KOPT-K1 (cell line): Measurements from ENCODE around the gene PSMD4.

Source experiments
- H3K27ac ChIP-seq: fragments of 200-600 bp; sonication (generic); 2 replicates; pipeline ENCODE4 v1.5.1; 2016; ENCODE audit warnings: antibody characterized with exemption, mild to moderate bottlenecking, low read depth, low read length; ENCODE audit not compliant: poor library complexity, severe bottlenecking
- H3K36me3 ChIP-seq: fragments of 200-600 bp; sonication (generic); 2 replicates; pipeline ENCODE4 v1.5.1; 2017; ENCODE audit warnings: antibody characterized with exemption, mild to moderate bottlenecking, low read length, moderate library complexity; ENCODE audit not compliant: insufficient read depth
- H3K9me3 ChIP-seq: fragments of 200-600 bp; sonication (generic); 2 replicates; pipeline ENCODE4 v1.5.1; 2017; ENCODE audit warnings: antibody characterized with exemption, low read length, mild to moderate bottlenecking; ENCODE audit not compliant: insufficient read depth, poor library complexity, severe bottlenecking

Gene PSMD4

DNA sequence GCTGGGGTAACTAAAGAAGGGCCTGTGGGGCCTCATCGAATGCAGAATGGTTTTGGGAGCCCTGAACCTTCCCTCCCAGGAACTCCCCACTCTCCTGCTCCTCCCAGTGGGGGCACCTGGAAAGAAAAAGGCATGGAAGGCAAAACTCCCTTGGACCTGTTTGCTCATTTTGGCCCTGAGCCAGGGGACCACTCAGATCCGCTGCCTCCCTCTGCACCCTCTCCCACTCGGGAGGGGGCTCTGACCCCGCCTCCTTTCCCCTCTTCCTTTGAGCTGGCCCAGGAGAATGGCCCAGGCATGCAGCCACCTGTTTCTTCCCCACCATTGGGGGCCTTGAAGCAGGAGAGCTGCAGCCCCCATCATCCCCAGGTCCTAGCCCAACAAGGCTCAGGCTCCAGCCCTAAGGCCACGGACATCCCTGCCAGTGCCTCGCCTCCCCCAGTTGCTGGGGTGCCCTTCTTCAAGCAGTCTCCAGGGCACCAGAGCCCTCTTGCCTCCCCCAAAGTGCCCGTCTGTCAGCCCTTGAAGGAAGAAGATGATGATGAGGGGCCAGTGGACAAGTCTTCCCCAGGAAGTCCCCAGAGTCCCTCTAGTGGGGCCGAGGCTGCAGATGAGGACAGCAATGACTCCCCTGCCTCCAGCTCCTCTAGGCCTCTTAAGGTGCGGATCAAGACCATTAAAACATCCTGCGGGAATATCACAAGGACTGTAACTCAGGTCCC, 32.2 kb downstream of the PSMD4 start:
- peaks cover 67% of the 10 kb centered on the region for H3K36me3 ChIP-seq
- no peak overlapping the region for H3K27ac ChIP-seq
- H3K9me3 ChIP-seq, result no peaks in the 10 kb centered on the region

DNA sequence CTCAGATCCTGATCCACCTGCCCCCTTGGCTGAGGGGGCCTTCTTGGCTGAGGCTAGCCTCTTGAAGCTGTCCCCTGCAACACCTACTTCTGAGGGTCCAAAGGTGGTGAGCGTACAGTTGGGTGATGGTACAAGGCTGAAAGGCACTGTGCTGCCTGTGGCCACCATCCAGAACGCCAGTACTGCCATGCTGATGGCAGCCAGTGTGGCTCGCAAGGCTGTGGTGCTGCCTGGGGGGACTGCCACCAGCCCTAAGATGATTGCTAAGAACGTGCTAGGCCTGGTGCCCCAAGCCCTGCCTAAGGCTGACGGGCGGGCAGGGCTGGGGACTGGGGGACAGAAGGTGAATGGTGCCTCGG, 32.8 kb downstream of the PSMD4 start:
- H3K36me3 ChIP-seq, result peaks cover 72% of the 10 kb centered on the region
- no peak overlapping the region for H3K27ac ChIP-seq
- H3K9me3 ChIP-seq, result no peaks in the 10 kb centered on the region

DNA sequence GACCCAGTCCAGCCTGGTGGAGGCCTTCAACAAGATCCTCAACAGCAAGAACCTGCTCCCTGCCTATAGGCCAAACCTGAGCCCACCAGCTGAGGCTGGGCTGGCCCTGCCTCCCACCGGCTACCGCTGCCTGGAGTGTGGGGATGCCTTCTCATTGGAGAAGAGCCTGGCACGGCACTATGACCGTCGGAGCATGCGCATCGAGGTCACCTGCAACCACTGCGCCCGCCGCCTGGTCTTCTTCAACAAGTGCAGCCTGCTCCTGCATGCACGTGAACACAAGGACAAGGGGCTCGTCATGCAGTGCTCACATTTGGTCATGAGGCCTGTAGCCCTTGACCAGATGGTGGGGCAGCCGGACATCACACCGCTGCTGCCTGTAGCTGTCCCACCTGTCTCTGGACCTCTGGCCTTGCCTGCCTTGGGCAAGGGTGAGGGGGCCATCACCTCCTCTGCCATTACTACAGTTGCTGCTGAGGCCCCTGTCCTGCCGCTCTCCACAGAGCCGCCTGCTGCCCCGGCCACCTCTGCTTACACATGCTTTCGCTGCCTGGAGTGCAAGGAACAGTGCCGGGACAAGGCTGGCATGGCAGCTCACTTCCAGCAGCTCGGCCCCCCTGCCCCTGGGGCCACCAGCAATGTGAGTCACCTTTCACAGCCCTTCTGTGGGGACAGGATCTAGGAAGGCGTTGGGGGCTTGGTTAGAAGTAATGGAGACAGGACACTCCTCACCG, 33.4 kb downstream of the PSMD4 start:
- no peak overlapping the region for H3K27ac ChIP-seq
- no peaks in the 10 kb centered on the region for H3K9me3 ChIP-seq
- peaks cover 73% of the 10 kb centered on the region for H3K36me3 ChIP-seq

DNA sequence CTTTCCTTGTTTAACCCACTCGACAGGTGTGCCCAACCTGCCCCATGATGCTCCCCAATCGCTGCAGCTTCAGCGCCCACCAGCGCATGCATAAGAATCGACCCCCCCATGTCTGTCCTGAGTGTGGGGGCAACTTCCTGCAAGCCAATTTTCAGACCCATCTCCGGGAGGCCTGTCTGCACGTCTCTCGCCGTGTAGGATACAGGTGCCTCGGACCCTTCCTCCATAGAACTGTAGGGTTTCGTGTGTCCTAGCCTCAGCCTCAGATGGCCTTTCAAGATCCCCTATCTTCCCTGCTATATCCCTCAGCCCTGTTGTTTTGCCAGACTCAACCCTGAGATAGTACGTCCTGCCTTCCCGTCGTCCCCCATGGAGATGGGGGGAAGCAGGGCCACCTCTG, 34.0 kb downstream of the PSMD4 start:
- H3K9me3 ChIP-seq, result no peaks in the 10 kb centered on the region
- H3K27ac ChIP-seq, result peak overlapping the region; percentile 11
- peaks cover 79% of the 10 kb centered on the region for H3K36me3 ChIP-seq

DNA sequence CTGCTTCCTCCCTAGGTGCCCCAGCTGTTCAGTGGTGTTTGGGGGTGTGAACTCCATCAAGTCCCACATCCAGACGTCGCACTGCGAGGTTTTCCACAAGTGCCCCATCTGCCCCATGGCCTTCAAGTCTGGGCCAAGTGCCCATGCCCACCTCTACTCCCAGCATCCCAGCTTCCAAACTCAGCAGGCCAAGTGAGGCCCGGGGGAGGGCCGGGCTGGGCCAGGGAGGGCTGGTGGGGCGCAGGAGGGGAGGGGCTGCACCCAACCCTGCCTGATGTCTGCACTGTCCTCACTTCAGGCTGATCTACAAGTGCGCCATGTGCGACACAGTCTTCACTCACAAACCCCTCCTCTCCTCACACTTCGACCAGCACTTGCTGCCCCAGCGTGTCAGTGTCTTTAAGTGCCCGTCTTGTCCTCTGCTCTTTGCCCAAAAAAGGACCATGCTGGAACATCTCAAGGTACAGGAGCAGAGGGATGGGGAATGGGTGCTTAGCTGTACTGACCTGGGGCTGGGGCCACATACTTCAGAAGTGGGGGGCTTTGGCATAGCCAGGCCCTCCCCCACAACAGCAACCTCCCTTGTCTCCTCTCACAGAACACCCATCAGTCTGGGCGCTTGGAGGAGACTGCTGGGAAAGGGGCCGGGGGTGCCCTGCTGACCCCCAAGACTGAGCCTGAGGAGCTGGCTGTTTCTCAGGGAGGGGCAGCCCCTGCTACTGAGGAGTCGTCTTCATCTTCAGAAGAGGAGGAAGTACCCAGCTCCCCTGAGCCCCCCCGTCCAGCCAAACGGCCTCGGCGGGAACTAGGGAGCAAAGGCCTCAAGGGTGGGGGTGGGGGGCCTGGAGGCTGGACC, 34.8 kb downstream of the PSMD4 start:
- peaks cover 87% of the 10 kb centered on the region for H3K36me3 ChIP-seq
- H3K9me3 ChIP-seq, result no peaks in the 10 kb centered on the region
- peak overlapping the region; percentile 11 for H3K27ac ChIP-seq

DNA sequence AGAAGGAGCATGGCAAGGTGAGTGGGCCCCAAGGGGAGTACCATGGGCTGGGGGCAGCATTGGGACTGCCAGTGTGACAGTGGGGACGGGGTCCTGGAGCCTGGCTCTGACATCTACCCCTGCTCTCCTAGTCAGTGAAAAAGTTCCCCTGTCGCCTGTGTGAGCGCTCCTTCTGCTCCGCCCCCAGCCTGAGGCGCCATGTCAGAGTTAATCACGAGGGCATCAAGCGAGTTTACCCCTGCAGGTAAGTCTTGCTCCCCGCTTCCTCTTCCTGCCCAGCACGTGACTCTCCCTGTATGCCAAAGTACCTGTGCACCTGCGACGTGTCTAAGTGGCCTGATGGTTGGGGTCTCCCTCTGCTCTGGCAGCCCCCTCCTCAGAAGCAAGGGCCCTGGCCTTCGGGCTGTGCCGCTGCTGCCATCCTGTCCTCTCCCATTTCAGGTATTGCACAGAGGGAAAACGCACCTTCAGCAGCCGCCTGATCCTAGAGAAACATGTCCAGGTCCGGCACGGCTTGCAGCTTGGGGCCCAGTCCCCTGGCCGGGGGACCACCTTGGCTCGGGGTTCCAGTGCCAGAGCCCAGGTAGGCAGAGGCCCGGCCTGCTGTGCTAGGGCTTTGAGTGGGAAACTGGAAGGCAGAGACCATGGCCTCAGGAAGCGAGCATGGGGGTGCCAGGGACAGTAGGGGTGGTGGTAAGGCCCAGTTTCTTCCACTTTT, 35.6 kb downstream of the PSMD4 start:
- H3K9me3 ChIP-seq, result no peaks in the 10 kb centered on the region
- peak overlapping the region; percentile 36 for H3K27ac ChIP-seq
- peaks cover 90% of the 10 kb centered on the region for H3K36me3 ChIP-seq

DNA sequence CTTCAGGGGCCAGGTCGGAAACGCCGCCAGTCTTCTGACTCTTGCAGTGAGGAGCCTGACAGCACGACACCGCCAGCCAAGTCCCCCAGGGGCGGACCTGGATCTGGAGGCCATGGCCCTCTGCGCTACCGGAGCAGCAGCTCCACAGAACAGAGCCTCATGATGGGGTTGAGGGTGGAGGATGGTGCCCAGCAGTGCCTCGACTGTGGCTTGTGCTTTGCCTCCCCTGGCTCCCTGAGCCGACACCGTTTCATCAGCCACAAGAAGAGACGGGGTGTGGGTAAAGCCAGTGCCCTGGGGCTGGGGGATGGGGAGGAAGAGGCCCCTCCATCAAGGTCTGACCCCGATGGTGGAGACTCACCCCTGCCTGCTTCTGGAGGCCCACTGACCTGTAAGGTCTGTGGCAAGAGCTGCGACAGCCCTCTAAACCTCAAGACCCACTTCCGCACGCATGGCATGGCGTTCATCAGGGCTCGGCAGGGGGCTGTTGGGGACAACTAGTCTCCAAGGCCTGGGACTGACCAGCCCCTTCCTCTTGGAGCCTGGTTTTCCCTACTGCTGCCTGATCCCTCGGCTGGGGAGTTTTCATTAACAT, 36.3 kb downstream of the PSMD4 start:
- H3K36me3 ChIP-seq, result peaks cover 92% of the 10 kb centered on the region
- no peaks in the 10 kb centered on the region for H3K9me3 ChIP-seq
- H3K27ac ChIP-seq, result peak overlapping the region; percentile 36

DNA sequence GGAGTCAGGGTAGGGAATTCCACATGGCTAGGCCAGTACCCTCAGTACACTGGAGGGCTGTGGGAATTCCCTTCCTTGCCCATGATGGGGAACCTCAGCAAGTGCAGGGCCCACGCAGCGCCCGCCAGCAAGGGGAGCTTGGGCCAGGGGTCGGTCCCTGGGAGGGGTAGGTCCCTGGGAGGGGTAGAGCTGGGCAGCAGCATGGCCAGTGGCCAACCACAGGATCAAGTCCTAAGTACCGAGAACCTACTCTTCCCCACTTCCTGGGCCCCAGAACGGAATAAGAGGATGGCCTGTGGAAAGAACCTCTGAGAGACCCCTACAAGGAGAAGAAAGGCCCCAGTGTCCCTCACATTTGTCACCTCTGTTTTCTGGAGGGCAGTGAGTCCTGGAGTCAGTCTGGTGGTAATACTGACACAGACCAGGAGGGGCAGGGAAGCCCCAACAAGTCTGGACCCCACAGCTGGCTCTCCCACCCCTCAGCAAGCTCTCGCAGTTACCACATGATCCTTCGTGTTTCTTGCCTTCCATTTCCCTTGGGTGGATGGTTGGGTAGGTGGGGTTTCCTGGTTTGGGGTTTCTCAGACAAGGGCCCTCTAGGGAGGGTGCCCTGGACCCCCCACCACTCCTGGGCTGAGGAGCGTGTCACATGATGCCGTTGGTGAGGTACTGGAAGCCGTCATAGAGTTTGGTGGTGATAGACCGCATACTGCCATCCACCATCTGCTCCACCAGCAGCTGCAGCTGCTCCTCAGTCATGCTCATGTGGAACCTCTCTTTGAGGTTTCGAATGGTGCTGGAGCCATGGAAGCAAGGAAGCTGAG, 37.9 kb downstream of the PSMD4 start:
- Histone ChIP-seq H3K27ac (peak overlapping the region; percentile 73), H3K36me3 (peaks cover 92% of the 10 kb centered on the region), H3K9me3 (no peaks in the 10 kb centered on the region)

DNA sequence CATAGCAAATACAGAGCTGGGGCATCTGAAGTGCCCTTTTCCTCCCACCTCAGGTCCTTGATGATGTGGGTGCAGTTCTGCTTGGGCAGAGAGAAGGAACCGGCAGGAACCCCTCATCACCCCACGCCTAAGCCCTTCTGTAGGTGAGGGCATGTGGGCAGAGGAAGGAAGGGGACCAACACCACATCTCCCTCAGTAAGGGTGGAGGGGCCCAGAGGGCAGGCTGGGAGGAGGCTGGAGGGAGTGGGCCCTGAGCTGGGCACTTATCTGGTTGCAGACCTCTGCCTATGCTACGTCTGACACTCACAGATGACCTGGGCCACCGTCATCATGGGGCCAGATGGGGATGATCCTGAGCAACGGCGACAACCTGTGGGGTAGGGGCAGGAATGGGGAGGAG, 38.6 kb downstream of the PSMD4 start:
- peak overlapping the region; percentile 73 for H3K27ac ChIP-seq
- peaks cover 92% of the 10 kb centered on the region for H3K36me3 ChIP-seq
- no peaks in the 10 kb centered on the region for H3K9me3 ChIP-seq

DNA sequence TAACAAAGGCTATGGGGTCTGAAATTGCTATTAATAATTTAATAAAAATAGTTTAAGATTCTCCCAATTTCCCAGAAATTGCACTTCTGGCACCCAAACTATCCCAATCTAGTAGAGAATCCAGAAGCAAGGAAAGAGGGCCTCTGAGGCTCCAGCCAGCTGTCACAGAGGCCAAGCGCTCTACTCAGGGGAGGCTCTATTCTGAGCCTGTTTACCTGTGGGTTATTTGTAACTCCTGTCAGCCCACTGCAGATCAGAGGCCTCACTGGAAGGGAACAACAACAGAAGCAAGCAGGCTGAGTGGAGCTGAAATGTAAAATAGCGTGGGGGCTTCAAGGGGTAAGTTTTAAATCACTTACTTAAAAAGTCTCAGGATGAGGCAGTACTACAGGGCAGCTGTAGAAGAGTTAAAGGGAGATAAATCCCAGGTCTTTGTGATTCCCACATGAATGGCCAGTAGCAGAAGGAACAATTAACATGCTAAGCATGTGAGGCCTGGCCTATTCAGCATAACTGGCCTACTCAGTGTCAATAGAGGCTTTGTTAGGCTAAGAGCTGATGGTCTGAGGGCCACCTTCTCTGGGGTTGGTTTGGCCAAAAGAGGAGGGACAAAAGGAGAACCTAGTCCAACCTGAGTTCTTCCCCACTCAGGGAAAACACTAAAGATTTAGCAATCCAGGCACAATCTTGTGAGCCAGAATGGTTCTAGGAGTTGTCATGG, 40.4 kb downstream of the PSMD4 start:
- Histone ChIP-seq H3K9me3 (no peaks in the 10 kb centered on the region), H3K27ac (no peak overlapping the region), H3K36me3 (peaks cover 92% of the 10 kb centered on the region)

DNA sequence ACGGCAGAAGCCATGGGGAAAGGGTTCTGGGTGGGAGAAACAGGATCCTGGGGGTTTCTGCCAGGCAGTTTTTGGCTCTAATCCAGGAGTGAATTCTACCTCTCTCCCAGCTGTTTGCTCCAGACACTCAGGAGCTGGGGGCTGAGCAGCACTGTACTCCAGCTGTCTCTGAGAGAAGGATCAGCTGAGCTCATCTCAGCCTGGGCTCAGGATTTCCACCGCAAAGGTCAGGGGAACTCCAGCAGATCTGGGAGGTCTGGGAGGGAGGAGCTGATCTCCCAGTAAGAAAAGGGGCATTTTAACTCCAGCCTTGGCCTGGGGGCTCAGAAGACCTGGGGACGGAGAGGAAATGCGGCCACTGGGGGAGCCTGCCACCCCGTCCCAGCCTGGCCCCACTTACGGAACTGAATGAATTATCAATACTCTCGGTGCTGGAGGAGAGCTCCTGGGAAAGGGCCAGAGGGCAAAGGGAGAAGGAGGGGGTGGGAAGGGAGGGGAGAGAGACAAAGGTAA, 55.3 kb downstream of the PSMD4 start:
- Histone ChIP-seq H3K27ac (no peak overlapping the region), H3K9me3 (no peaks in the 10 kb centered on the region), H3K36me3 (peaks cover 99% of the 10 kb centered on the region)

DNA sequence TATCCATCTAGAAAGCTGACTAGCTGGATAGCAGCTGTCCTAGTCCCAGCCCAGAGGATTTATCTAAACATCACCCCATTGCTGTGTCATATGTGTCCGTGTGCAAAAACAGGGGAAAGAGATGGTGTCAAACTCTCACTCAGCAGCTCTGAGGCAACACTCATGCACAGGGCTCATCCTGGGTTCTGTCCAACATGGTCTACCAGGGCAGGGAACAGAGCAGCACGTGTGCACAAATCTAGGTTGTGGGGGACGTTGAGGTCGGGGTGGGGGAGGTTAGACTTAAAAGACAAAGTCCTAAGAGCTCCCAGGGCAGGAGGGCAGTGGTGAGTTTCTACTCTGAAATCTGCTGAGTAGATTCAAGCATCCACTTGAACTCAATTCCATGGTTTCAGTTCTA, 56.5 kb downstream of the PSMD4 start:
- Histone ChIP-seq H3K27ac (no peak overlapping the region), H3K36me3 (peaks cover 99% of the 10 kb centered on the region), H3K9me3 (no peaks in the 10 kb centered on the region)

DNA sequence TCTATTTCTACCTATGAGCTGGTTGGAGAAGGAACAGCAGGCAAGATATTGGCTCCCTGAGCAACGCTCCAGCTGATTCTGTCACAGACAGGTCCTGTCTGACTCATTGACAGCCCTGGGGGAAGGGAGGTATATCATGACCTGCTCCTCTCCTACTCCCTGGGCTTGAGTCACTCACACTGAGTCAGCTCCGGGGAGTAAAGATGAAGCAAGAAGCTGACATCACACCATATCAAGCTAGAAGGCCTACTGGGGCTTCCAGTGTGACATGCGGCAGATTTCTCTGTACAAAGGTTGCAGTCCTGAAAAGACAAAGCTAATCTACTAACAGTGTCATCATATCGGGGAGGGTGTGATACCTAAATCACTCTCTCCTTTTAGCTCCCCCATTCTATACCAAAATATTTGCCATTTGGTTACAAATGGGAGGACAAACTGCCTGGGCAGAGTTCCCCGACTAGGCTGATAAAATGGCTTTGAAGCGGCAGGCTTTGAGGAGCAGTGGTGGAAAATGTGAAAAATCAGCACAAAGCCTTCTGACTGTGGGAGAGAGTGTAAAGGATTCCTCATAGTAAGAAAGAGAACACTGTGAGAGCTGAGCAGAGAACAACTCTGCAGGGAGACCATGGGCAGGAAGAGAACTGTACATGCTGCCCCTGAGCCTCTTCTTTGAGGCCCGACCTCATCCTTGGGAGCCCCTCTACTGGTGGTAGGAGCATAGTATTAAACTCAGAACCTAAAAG, 57.2 kb downstream of the PSMD4 start:
- peaks cover 99% of the 10 kb centered on the region for H3K36me3 ChIP-seq

More for the DNA sequence above, 57.2 kb downstream of the PSMD4 start:
- Histone ChIP-seq H3K27ac (no peak overlapping the region), H3K9me3 (no peaks in the 10 kb centered on the region)
